Astrocyte of the spinal cord (primary cell): ENCODE results near the gene CD72.
"Not testable (repeated sequence)": the region's sequence is repeated elsewhere in the genome, so short reads cannot be mapped to it uniquely, and the experiment has no call there.

Experiments used
- DNase-seq: peaks from one replicate; pipeline ENCODE4 v3.0.0; 2011; ENCODE audit warnings: low read depth, low spot score
- H3K4me3 ChIP-seq: 2 replicates; pipeline ENCODE4 v1.5.1; 2011; ENCODE audit warnings: low read depth, mild to moderate bottlenecking, low read length, moderate library complexity
- in situ Hi-C: cut with HindIII; loops from 2 replicates; pipeline ENCODE4 v1.10.0; 2017; ENCODE audit warnings: low sequenced_read_pairs
- TF ChIP-seq, protein P1 (sequence below): IDR thresholded peaks from 2 replicates; pipeline ENCODE4 v1.5.1; 2012; ENCODE audit warnings: low read depth, mild to moderate bottlenecking, low read length, inconsistent platforms

The CD72 gene

DNA sequence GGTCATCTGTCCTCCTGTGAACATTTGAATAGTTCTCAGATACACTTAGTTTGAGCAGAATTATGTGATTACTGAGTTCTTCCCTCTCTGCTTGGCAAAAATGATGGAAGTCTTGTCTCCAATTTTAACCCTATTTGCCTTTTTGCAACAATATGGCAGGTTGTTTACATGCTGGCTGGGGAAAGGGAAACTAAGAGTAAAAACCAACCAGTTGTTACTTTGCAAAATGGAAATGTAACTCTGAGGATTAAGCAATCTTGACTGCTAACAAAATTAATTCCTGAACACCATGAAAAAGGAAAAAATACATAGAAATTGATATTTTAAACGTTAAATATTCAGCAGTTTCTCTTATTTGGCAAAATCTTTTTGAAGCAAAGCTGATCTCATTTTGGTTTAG, 21.4 kb upstream of the CD72 start:
- TF ChIP-seq, protein P1, sequence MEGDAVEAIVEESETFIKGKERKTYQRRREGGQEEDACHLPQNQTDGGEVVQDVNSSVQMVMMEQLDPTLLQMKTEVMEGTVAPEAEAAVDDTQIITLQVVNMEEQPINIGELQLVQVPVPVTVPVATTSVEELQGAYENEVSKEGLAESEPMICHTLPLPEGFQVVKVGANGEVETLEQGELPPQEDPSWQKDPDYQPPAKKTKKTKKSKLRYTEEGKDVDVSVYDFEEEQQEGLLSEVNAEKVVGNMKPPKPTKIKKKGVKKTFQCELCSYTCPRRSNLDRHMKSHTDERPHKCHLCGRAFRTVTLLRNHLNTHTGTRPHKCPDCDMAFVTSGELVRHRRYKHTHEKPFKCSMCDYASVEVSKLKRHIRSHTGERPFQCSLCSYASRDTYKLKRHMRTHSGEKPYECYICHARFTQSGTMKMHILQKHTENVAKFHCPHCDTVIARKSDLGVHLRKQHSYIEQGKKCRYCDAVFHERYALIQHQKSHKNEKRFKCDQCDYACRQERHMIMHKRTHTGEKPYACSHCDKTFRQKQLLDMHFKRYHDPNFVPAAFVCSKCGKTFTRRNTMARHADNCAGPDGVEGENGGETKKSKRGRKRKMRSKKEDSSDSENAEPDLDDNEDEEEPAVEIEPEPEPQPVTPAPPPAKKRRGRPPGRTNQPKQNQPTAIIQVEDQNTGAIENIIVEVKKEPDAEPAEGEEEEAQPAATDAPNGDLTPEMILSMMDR: no peak
- no peak for DNase-seq
- H3K4me3 ChIP-seq: no peak overlapping the region
- in situ Hi-C loops: no loop called here

DNA sequence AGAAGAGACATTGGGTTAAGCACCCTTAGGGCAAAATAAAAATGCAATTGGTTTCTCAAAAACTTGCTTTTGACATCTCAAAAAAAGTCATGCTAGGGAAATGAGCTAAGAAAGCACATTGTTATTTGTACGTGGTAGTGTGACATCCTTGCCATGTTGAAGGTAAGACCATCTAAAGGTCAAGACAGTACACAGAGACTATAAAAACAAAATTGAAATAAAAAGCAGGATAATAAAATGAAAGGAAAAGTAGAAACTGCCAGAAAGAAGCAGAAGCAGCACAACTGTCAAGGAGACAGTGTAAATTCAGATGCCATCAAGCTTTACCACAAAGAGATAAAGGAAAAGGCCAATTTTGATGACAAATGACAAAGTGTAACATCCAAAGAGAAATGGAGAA, 21.0 kb upstream of the CD72 start:
- H3K4me3 ChIP-seq, in situ Hi-C loops, DNase-seq: not testable (repeated sequence)

DNA sequence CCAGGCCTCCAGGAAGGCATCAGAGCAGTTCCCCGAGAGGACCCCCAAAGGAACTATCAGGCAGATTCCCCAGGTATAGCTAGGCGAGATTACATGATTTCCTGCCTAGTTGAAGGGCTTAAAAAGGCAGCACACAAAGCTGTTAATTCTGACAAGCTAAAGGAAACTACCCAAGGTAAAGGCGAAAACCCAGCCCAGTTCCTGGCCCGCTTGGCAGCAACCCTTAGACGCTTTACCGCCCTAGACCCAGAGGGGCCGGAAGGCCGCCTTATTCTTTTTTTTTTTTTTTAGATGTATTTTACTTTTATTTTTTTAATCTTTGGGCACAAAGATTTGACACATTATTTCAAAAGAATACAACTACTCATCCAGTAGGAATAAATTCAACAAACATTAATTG, 20.5 kb upstream of the CD72 start:
- in situ Hi-C loops, DNase-seq, H3K4me3 ChIP-seq: not testable (repeated sequence)

DNA sequence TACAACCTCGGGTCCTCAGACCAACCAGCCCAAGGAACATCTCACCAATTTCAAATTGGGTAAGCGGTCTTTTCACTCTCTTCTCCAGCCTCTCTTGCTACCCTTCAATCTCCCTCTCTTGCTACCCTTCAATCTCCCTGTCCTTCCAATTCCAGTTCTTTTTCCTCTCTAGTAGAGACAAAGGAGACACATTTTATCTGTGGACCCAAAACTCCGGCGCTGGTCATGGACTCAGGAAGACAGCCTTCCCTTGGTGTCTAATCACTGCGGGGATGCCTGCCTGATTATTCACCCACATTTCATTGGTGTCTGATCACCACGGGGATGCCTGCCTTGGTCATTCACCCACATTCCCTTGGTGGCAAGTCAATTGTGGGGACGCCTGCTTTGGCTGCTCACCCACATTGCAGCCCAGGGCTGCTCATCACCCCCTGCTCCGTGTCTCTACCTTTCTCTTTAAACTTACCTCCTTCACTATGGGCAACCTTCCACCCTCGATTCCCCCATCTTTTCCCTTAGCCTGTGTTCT, 19.3 kb upstream of the CD72 start:
- in situ Hi-C loops, H3K4me3 ChIP-seq, DNase-seq: not testable (repeated sequence)

DNA sequence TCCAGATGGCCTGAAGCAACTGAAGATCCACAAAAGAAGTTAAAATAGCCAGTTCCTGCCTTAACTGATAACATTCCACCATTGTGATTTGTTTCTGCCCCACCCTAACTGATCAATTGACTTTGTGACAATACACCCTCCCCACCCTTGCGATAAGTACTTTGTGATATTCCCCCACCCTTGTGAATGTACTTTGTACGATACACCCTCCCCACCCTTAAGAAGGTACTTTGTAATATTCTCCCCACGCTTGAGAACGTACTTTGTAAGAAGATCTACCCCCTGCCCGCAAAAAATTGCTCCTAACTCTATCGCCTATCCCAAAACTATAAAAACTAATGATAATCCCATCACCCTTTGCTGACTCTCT, 18.6 kb upstream of the CD72 start:
- DNase-seq, H3K4me3 ChIP-seq, in situ Hi-C loops: not testable (repeated sequence)

DNA sequence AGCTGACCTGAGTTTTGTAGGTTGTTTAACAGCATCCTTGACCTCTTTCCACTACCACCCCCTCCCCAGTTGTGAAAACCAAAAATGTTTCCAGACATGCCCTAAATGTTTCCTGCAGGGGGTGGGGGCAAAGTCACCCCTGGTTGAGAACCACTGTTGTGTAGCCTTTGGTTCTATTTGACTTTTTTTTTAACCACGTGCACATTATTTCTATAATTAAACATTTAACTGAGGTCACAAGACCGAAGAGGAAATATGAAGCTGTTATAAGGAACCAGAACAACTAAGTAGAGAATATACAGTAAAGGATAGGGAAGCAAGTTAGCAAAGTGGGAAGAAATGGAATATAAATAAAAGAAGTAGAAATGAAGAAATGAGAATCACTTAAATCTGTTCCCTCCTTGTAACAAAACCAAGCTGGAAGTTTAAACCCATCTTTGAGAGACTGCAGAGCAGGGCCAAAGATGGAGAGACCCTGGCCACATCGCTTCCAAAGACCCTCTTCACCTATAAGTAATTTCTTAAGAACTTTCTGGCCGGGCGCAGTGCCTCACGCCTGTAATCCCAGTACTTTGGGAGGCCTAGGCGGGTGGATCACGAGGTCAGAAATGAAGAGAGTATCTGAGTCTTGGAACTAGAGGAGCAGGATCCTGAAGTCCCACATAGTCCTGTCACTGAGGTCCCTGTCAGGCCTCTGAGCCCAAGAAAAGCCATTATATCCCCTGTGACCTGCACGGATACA, 18.1 kb upstream of the CD72 start:
- TF ChIP-seq, protein P1: no peak
- no peak for DNase-seq
- in situ Hi-C loops: no loop called here
- H3K4me3 ChIP-seq: no peak overlapping the region

DNA sequence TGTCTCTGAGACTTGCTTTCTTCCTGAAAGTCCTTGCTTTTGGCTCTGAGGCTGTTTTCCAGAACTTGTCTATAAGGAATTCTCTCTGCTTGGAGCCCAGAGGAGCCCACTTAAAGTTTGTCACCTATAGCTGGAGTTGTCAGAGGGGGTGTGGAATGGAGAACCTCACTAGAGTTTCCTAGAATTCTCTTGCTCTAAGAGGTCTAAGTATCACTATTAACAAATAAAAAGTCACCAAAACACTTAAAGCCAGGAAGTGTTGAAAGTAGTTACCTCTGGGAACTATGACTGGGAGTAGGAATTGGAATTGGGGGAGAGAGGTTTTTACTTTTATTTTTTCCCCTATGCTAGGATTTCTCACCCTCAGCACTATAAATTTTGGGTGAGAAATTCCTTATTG, 17.5 kb upstream of the CD72 start:
- no peak overlapping the region for H3K4me3 ChIP-seq
- TF ChIP-seq, protein P1: no peak
- DNase-seq: no peak
- in situ Hi-C loops: no loop called here

DNA sequence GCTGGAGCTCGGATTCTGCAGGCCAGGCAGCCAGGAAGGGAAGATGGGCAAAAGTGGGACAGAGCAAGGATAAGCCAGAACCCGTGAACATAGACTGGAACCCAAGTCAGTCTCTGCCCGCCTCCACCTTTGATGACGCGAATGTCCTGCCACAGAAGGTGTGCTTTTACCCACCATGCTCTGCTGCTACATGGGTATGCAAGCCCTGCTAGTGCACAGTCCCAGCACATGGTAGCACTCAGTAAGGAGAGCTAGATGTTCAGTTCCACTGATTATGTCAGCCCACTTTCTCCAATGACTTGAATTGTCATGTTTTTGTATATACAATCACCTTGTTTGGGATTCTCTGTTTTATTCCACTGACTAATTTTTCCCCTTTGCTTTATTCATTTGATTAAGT, 11.4 kb upstream of the CD72 start:
- in situ Hi-C loops: no loop called here
- no peak overlapping the region for H3K4me3 ChIP-seq
- TF ChIP-seq, protein P1: no peak
- no peak for DNase-seq
